CD14-positive monocyte (primary cell): ENCODE results near the gene SRGAP2C. TPM values are rescaled to one million over a fixed set of nuclear protein-coding genes. Genes with fewer than 3 reads are reported as not detected.
"Not testable (repeated sequence)": the region's sequence is repeated elsewhere in the genome, so short reads cannot be mapped to it uniquely, and the experiment has no call there.

Experiments
- DNase-seq, 3 donors: peaks; one replicate each; pipeline ENCODE4 v3.0.0-alpha.2; 2011 to 2022
- H2AFZ ChIP-seq: 2 replicates; pipeline ENCODE4 v1.6.0; 2012; ENCODE audit warnings: mild to moderate bottlenecking, low read depth, low read length, inconsistent platforms; ENCODE audit not compliant: insufficient read depth, poor library complexity, severe bottlenecking
- H3K27ac ChIP-seq, 2 donors: 1 replicate in 1 of 2; 2 replicates in 1 of 2; pipeline ENCODE4 v1.5.1; 2012 to 2013; ENCODE audit warnings: low read length in 2 of 2, control low read depth in 1 of 2, inconsistent platforms in 1 of 2, low read depth in 1 of 2, mild to moderate bottlenecking in 1 of 2
- H3K27me3 ChIP-seq, 2 donors: one replicate each; pipeline versions ENCODE4 v1.6.0 to v1.6.1; 2011 to 2013; ENCODE audit warnings: low read length in 2 of 2; ENCODE audit not compliant: control insufficient read depth in 2 of 2, insufficient read depth in 2 of 2
- H3K36me3 ChIP-seq, 2 donors: replicated peaks in 1 of 2; 1 replicate in 1 of 2; 2 replicates in 1 of 2; pipeline versions ENCODE4 v1.5.1 to v1.6.1; 2012 to 2013; ENCODE audit warnings: low read length in 2 of 2, control low read depth in 1 of 2, inconsistent platforms in 1 of 2, mild to moderate bottlenecking in 1 of 2; ENCODE audit not compliant: insufficient read depth in 2 of 2, control insufficient read depth in 1 of 2
- H3K4me1 ChIP-seq, 2 donors: 1 replicate in 1 of 2; 2 replicates in 1 of 2; pipeline versions ENCODE4 v1.5.1 to v1.6.1; 2012 to 2013; ENCODE audit warnings: low read length in 2 of 2, control low read depth in 1 of 2, inconsistent platforms in 1 of 2, mild to moderate bottlenecking in 1 of 2, moderate library complexity in 1 of 2; ENCODE audit not compliant: insufficient read depth in 2 of 2, control insufficient read depth in 1 of 2
- H3K4me2 ChIP-seq: replicated peaks from 2 replicates; pipeline ENCODE3; 2012; ENCODE audit warnings: low read length, moderate library complexity, mild to moderate bottlenecking; ENCODE audit not compliant: poor library complexity, severe bottlenecking; ENCODE audit errors: extremely low read depth
- H3K4me3 ChIP-seq, 3 experiments: fragments of 200-600 bp in 1 of 3; sonication (generic) in 1 of 3; replicated peaks in 1 of 3; 1 replicate in 2 of 3; 2 replicates in 1 of 3; pipeline ENCODE4 v1.5.1; 2011 to 2013; ENCODE audit warnings: low read length in 3 of 3, mild to moderate bottlenecking in 3 of 3, control low read depth in 2 of 3, low read depth in 2 of 3, inconsistent platforms in 1 of 3, moderate library complexity in 1 of 3
- H3K79me2 ChIP-seq: 2 replicates; pipeline ENCODE4 v1.6.0; 2012; ENCODE audit warnings: mild to moderate bottlenecking, control low read depth, inconsistent platforms, low read length, moderate library complexity; ENCODE audit not compliant: insufficient read depth
- H3K9ac ChIP-seq: 2 replicates; pipeline ENCODE4 v1.6.0; 2017; ENCODE audit warnings: low read length, mild to moderate bottlenecking; ENCODE audit not compliant: insufficient read depth, poor library complexity, severe bottlenecking
- H3K9me3 ChIP-seq, 2 donors: replicated peaks in 1 of 2; 1 replicate in 1 of 2; 2 replicates in 1 of 2; pipeline versions ENCODE4 v1.5.1 to v1.6.1; 2012 to 2013; ENCODE audit warnings: low read length in 2 of 2, control low read depth in 1 of 2; ENCODE audit not compliant: control insufficient read depth in 1 of 2, insufficient read depth in 1 of 2
- H4K20me1 ChIP-seq: 2 replicates; pipeline ENCODE4 v1.6.0; 2012; ENCODE audit warnings: mild to moderate bottlenecking, low read length, control low read depth, moderate library complexity; ENCODE audit not compliant: insufficient read depth
- H3K27ac Mint-ChIP-seq, 7 donors: one replicate each; pipeline ENCODE4 v1.8.0; 2020; ENCODE audit warnings: mild to moderate bottlenecking in 7 of 7, mixed read lengths in 7 of 7, moderate library complexity in 6 of 7, inconsistent platforms in 2 of 7
- H3K27me3 Mint-ChIP-seq, 3 donors: one replicate each; pipeline ENCODE4 v1.8.0; 2021 to 2022; ENCODE audit warnings: low read depth in 3 of 3, mild to moderate bottlenecking in 3 of 3, mixed read lengths in 3 of 3, moderate library complexity in 3 of 3, inconsistent platforms in 1 of 3
- H3K36me3 Mint-ChIP-seq, 2 donors: one replicate each; pipeline ENCODE4 v1.8.0; 2020; ENCODE audit warnings: mixed read lengths in 2 of 2, inconsistent platforms in 1 of 2, mild to moderate bottlenecking in 1 of 2
- H3K4me1 Mint-ChIP-seq: one replicate; pipeline ENCODE4 v1.8.0; 2020; ENCODE audit warnings: mild to moderate bottlenecking, mixed read lengths
- H3K4me3 Mint-ChIP-seq, 2 donors: one replicate each; pipeline ENCODE4 v1.8.0; 2020; ENCODE audit warnings: mild to moderate bottlenecking in 2 of 2, mixed read lengths in 2 of 2, moderate library complexity in 1 of 2
- H3K9me3 Mint-ChIP-seq, 7 donors: one replicate each; pipeline ENCODE4 v1.8.0; 2020 to 2022; ENCODE audit warnings: mixed read lengths in 7 of 7, mild to moderate bottlenecking in 6 of 7, moderate library complexity in 6 of 7, inconsistent platforms in 2 of 7
- WGBS: methylation state at CpG from one replicate; pipeline ENCODE4 v1.1.5; 2013; ENCODE audit warnings: missing lambda C conversion rate; ENCODE audit not compliant: insufficient coverage; 5-methylcytosine and 5-hydroxymethylcytosine counted together
- intact Hi-C, 2 donors: fragments of 100-400 bp; cut with micrococcal nuclease; formaldehyde crosslinking; loops; one replicate each; pipeline versions ENCODE4 v1.15.0 to v1.15.1; 2023
- polyA plus RNA-seq, 3 donors: library from polyadenylated mRNA; depleted of rRNA in 1 of 3; unstranded in 2 of 3; stranded (reverse) in 1 of 3; fragments of 300-500 nt in 2 of 3; fragments of >200 nt in 1 of 3; fragmentation: Illumina TruSeq in 2 of 3; gene quantifications; 1 replicate in 2 of 3; 2 replicates in 1 of 3; pipeline ENCODE4 v1.2.3, GENCODE V29; 2012 to 2021

Gene SRGAP2C
- polyA plus RNA-seq, 3 donors = 3.7 to 13.5 (median 5.4) TPM

DNA sequence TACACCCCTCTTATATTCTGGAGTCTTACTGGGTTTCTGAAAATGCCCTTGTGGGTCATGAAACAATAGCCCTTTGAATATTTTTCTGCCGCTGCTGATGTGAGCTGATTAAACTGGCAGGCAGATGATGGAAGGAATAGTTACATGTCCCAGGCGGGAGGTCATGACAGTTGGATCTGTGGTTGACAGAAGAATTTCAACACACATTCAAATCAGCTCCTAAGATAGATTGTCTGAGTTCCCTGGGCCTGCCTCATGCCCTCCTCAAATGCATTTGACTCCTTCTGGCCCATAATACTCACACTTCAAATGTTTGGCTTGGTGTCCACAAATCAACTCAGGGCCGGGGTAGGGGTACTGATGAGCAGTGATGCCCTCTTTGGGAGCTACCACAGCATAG is 161.9 kb downstream of the SRGAP2C start:
- H3K4me1 Mint-ChIP-seq, DNase-seq, H3K36me3 Mint-ChIP-seq, H3K36me3 ChIP-seq, H3K4me3 ChIP-seq, H3K9me3 Mint-ChIP-seq, H4K20me1 ChIP-seq, H3K4me3 Mint-ChIP-seq, H2AFZ ChIP-seq, H3K27me3 Mint-ChIP-seq, H3K9ac ChIP-seq, H3K9me3 ChIP-seq, H3K79me2 ChIP-seq, H3K4me1 ChIP-seq, H3K27me3 ChIP-seq, intact Hi-C loops, H3K27ac ChIP-seq, H3K4me2 ChIP-seq: not testable (repeated sequence)
- no CpG with 5 or more reads among the region's 3 CpGs for WGBS
- peak overlapping the region in 2 of 7 donors; percentile 20 to 77 for H3K27ac Mint-ChIP-seq

DNA sequence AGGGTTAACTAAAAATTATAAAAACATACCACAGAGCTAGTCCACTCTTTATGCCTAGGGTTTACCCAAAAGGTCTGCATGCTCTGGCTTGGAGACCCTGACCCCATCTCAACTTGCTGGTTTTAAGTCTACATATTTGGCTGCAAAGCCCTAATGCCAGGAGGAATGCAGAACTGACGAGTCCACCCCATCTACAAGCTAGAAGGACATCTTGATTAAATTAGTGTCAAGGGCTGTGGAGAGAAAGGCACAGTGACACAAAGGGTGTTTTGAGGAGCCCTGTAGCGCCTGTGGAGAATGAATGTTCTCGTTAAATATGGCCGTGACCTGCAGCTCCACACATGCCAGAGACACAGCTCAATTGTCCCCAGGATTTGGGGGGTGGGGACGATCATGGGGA is 162.7 kb downstream of the SRGAP2C start:
- H3K4me2 ChIP-seq, H3K36me3 ChIP-seq, DNase-seq, H3K4me1 ChIP-seq, H3K27ac ChIP-seq, H3K9me3 ChIP-seq, H2AFZ ChIP-seq, H3K4me3 ChIP-seq, H3K27ac Mint-ChIP-seq, H3K4me3 Mint-ChIP-seq, H3K9me3 Mint-ChIP-seq, intact Hi-C loops, H3K9ac ChIP-seq, H4K20me1 ChIP-seq, H3K27me3 Mint-ChIP-seq, H3K79me2 ChIP-seq, H3K4me1 Mint-ChIP-seq, H3K36me3 Mint-ChIP-seq, H3K27me3 ChIP-seq: not testable (repeated sequence)
- WGBS = no CpG with 5 or more reads among the region's 5 CpGs

DNA sequence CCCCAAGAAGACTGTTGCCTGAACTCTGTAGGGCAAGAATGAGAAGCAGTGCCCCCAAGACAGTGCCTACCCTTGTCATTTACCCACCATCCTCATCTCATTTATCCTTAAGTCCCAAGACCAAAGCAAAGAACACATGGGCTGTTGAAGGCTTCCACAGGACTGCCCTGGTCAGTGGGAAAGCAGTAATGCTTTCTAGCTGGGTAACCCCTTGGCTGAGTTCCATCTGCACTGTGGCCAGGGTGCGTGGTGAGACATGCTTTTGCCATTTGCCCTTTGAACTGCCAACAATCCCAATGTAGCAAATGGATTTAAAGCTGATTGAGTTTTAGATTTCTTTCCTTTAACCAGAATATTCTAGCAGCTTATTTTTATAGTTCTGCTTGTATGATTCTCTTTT is 163.3 kb downstream of the SRGAP2C start:
- H3K36me3 Mint-ChIP-seq, intact Hi-C loops, H3K9me3 Mint-ChIP-seq, H3K27ac Mint-ChIP-seq, H3K9ac ChIP-seq, H3K4me3 Mint-ChIP-seq, H3K36me3 ChIP-seq, H3K27me3 ChIP-seq, H3K4me1 ChIP-seq, H4K20me1 ChIP-seq, H2AFZ ChIP-seq, H3K27me3 Mint-ChIP-seq, H3K4me2 ChIP-seq, H3K4me1 Mint-ChIP-seq, H3K79me2 ChIP-seq, H3K27ac ChIP-seq, DNase-seq, H3K9me3 ChIP-seq, H3K4me3 ChIP-seq: not testable (repeated sequence)
- WGBS = no CpG with 5 or more reads among the region's 1 CpG

DNA sequence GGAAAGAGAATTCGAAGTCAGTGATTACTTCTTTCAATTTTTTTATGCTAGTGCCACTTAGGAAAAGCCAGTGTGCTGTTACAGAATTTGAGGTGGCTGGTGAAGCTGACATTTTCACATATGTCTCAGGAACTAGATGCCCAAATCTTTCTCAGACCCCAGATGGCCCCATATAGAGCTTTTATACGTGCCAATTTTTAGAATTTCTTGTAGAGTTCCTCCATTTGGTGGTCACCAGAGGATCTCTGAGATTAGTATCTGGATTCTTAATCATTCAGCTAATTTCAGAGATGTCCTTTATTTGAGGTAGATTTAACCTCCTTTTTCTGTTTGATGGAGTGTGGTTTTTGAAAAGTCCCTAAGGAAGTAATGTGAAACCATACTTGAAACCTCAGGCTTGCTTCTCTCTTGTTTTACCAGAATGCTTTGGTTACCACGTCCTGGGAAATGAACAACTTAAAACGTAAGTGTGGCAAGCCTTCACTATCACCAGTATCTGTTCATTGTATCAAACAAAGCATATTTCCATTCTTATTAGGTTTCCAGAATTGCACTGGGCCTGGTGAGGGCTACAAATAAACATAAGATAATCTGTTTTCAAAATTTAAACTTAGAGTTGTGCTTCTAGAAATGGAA is 164.7 kb downstream of the SRGAP2C start:
- H3K4me3 Mint-ChIP-seq, H3K9ac ChIP-seq, H3K27ac ChIP-seq, H3K9me3 Mint-ChIP-seq, H3K79me2 ChIP-seq, intact Hi-C loops, H3K4me1 Mint-ChIP-seq, H3K36me3 Mint-ChIP-seq, H3K27me3 Mint-ChIP-seq, DNase-seq, H3K4me3 ChIP-seq, H3K4me1 ChIP-seq, H3K36me3 ChIP-seq, H3K27ac Mint-ChIP-seq, H3K27me3 ChIP-seq, H3K9me3 ChIP-seq, H2AFZ ChIP-seq, H4K20me1 ChIP-seq, H3K4me2 ChIP-seq: not testable (repeated sequence)
- WGBS = no CpG with 5 or more reads among the region's 4 CpGs
